NCI-H460 (cell line): Measurements from ENCODE around the gene TBCK. TPM values are rescaled to one million over a fixed set of nuclear protein-coding genes. Genes with fewer than 3 reads are reported as not detected.

Source experiments
- DNase-seq: peaks from one replicate; pipeline ENCODE4 v3.0.0-alpha.2; 2016; ENCODE audit warnings: low read depth; ENCODE audit errors: extremely low read depth
- polyA plus RNA-seq: library from polyadenylated mRNA; depleted of rRNA; stranded (reverse); fragments of >200 nt; gene quantifications from 2 replicates; pipeline ENCODE4 v1.2.3, GENCODE V29; 2014; cell fraction: nucleus; rRNA removed
- total RNA-seq: library from RNA; depleted of rRNA; stranded (reverse); fragments of >200 nt; shearing (Covaris generic); gene quantifications from 2 replicates; pipeline ENCODE4 v1.2.3, GENCODE V29; 2014; rRNA removed

Gene TBCK
- total RNA-seq, result 17.4 and 19.0 TPM in 2 replicates
- polyA plus RNA-seq, result 7.0 and 12.5 TPM in 2 replicates

DNA sequence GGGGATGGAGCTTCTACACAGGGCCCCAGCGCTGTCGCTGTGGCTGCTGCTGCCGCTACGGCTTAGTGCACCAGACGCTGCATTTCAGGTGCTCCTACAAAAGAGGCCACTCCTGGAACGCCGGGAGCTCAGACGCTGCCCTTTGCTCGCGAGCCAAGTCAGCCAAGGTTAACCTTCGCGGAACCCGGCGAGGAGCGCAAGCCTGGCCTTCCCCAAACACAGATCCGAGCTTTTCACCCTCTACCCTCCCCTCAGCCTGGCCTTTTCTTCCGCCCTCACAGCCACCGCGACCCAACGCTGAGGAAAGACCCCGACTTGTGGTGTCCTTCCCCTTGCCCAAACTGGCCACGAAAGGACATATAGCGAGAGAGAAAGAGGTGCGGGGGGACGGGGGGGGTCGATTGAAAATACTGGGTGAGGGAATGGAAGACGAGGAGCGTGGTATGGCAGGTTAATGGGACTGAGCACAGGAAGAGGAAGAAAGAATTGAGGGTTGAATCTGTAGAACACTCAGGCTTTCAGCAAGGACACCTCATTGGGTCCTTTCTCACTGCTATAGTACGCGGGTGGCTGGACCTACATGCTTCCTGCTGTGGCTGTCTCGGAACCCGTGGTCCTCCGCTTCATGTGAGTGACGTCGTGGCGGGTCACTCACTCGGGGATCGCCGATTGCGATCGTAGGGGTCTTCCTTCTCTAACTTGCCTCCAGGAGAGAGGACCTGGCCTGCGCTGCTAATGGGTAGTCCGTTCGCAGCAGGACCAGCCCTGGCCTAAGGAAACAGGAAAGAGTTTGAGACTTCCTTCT is at the start of gene TBCK, which contains the start of gene AIMP1:
Gene TBCK, minus strand, starts transcription at position 242 of the 805 bp plus-strand sequence. CDS start 7,249 bp downstream, outside the sequence.
Gene AIMP1, plus strand, starts transcription at position 583 of the 805 bp plus-strand sequence. CDS start 8,460 bp downstream, outside the sequence.
- peak; percentile 81 for DNase-seq

DNA sequence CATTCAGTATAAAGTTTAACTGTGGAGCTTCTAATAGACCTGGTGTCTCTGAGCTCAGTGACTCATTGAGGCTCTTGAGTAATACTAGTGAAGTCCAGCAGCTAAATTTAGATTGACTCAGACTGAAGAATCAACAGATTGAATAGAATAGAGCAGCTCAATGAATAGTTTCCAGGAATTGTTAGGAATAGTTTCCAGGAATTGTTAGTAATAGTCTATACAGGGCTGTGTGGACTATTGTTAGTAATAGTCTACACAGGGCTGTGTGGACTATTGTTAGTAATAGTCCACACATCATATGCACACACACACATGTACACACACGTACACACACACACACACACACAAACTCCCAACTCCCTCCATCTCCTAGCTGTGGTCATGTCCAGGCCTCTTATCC is 49.6 kb upstream of the TBCK start:
- peak; percentile 18 for DNase-seq

DNA sequence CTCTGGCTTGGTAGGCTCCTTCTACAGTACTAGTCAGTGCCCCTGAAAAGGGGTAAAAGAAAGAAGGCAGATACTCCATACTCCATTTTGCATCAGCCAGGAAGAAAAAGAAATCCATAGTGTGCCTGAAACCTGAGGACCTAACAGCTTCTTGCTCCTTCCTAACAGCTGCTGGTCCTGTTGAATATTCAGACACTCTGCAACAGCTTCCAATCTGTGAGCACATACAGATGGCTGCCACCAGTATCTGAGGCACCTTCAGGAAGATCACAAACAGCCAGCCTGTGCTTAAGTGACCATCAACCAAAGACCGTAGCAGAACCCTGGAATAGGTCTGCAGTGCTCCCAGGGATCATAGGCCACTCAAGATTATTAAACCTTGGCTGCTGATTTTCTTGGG is 48.3 kb upstream of the TBCK start:
- no peak for DNase-seq

DNA sequence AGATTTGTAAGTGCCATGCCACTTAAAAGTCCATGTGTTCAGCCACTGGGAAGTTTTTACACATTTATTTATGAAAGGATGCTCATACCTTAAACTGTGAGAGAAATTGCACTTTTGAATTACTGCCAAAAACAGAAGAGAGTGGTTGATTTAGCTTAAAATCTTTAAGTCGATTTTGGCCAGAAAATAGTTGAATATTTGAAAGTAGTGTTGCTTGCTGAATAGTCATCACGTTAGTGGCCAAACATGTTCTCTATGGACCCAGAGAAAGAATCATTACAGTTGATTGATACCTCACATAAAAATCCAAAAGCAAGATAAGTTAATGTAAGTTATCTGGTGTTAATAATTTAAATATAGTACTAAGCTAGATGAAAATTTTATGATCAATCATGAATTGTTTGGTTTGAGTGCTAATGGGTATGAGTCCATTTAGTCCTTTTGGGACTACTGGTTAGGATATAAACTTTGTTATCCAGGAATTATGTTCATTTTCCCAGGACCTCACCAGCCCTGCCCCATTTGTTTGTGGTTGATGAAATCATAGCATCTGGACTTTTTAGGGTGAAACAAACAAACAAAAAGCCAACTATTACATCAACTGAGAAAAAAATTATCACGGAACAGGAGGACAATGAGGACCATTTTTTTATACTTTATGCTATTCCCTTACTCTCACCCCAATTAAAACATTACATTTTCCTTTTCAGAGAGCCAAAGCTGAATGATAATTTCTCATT is 46.2 kb upstream of the TBCK start:
- no peak for DNase-seq

DNA sequence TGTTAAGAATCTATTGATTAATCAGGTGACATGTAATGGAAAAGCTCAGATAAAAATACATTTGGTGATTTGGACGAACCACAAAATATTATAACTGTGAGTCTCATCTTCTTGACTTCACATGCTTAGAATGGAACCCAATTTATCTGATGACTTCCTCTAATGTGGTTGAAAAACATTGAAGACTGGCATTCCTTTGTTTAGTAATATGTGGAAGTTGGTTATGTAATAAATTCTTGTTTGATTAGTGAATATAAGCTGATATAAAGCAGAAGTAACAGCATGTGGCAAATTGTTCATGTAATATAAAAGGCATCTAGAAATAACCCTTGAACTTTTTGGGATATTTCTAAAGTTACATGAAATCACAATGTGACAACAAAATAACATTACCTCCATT is 42.9 kb upstream of the TBCK start:
- DNase-seq, result no peak

DNA sequence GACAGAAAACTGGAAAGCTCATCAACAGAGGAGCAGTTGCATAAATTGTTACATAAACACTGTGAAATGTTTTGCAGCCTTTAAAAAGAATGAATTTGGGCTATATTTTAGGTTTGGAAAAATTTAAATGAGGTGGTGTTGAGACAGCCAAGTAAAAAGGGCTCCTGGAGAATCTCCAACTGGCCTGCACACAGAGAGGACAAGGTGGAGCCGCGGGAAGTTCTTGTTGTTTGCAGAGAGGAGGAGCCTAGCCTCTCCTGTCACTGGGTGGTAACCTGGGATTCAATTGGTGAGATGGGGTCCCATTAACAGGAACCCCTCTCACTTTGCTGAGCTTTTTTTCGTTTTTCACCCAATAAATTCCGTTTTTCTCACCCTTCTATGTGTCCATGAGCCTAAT is 39.2 kb upstream of the TBCK start:
- no peak for DNase-seq

DNA sequence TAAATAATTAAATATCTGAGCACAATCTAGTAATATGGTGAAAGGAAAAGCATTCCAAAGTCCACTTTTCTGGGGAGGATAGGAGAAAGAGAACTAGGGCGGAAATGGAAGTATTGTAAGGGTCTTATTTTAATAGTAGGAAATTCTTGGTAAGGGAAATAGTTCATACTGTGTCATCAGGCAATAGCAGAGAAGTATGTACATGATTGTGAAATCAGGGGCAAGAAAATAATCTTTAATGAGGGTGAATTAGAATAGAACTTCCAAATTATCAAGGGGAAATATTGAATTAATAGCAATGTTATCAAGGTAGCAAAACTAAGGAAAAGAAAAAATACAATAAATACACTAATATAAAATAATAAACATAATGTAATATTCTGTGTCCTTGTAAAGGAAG is 37.8 kb upstream of the TBCK start:
- no peak for DNase-seq

DNA sequence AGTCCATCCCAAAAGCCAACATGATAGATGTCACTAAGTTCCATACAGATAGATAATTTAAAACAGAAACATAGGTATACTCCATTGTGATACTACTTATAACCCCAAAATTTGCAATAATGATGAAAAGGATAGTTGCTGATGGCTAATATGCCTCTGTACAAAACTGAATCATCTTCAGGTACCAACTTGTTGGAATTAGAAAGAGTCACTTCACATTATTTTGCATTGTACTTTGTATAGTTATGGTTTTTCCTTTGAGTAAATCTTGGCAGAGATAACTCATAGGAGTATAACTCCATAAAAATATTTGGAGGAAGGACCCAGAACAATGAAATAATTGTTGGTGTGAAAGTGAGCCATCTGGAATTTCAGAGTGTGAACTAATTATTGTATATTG is 35.0 kb upstream of the TBCK start:
- no peak for DNase-seq

DNA sequence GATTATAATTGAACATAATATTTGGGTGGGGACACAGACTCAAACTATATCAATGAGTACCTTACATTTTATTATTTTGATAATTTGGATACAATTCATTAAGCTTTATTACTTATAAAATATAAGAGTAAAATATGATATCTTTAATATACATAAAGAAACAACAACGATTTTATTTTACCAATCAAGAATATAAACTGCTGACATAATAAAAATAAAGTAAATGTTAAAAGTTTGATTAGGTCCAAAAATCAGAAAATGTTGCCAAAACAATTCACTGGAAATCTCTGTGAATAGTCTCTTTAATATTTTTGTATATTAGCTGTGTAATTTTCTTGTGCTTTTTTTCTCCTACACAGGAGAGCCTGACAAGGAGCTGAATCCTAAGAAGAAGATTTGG is 31.2 kb upstream of the TBCK start:
- no peak for DNase-seq

DNA sequence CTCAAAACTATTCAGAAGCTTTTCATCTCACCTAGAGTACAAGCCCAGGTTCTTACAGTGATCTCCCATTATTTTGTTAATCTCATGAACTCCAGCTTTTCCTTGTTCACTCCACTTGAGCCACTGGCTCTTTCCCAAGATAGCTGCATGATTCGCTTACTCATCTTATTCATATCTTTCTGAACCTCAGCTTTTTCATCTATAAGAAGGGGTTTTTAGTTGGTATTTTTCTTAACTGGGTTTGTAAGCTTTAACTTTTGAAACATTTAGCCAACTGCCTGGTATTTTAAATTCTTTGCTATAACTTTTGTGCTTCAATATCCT is 28.6 kb upstream of the TBCK start:
- DNase-seq, result no peak

DNA sequence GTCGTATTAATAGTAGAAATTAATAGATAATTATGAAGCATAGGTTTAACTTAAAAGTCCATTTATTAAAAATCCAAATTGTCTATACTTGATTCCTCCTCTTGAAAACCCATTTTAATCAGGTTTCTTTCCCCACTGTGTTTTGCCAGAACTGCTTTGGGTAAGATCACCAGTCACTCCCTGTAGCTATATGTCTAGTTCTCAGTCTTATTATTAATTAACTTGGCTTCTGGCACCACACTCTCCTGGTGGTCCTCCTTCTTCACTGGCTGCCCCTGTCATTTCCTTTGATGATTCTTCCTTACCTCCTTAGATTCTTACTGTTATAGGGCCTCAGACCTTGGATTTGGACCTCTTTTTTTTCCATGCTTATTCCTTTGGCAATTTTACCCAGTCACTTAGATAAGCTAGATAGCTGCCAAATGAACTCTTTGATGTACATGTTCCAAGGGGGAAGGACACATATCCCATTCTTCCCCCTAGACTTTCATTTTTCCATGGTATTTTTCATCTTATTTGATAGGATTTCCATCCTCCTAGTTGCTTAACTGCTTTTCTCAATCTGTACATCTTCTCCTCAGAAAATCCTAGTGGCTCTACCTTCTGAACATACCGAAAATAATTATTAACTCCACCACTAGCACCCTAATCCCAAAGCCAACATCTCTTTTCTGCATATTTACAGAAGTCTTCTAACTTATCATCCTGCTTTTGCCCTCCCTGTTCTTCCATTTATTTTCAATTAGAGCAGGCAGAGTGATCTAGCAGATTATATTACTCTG is 28.0 kb upstream of the TBCK start:
- DNase-seq, result no peak

DNA sequence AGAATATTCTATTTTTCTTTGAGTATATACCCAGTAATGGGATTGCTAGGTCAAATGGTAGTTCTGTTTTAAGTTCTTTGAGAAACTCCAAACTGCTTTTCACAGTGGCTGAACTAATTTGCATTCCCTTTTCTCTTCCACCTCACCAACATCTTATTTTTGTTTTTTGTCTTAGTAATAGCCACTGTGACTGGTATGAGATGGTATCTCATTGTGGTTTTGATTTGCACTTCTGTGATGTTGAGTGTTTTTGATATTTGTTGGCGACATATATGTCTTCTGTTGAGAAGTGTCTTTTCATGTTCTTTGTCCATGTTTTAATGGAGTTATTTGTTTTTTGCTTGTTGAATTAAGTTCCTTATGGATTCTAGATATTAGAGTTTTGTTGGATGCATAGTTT is 24.8 kb upstream of the TBCK start:
- no peak for DNase-seq

DNA sequence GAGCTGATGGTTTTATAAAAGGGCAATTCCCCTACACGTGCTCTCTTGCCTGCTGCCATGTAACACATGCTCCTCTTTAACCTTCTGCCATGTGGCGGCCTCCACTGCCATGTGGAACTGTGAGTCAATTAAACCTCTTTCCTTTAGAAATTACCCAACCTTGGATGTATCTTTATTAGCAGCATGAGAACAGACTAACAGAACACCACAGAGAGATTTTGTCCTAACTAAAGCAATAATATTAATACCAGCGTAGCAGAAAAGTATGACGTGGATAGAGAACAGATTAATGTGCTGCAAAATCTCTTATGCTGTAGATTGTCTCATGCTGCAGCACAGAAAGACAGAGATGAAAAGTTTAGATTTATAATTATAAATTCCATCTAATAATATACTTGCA is 23.4 kb upstream of the TBCK start:
- DNase-seq, result no peak

DNA sequence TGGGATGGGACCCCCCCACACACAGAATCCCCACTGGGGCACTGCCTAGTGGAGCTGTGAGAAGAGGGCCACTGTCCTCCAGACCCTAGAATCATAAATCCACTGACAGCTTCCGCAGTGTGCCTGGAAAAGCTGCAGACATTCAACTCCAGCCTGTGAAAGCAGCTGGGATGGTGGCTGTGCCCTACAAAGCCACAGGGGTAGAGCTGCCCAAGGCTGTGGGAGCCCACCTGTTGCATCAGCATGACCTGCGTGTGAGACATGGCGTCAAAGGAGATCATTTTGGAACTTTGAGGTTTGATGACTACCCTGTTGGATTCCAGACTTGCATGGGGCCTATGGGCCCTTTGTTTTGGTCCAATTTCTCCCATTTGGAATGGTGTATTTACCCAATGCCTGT is 22.7 kb upstream of the TBCK start:
- DNase-seq, result no peak

DNA sequence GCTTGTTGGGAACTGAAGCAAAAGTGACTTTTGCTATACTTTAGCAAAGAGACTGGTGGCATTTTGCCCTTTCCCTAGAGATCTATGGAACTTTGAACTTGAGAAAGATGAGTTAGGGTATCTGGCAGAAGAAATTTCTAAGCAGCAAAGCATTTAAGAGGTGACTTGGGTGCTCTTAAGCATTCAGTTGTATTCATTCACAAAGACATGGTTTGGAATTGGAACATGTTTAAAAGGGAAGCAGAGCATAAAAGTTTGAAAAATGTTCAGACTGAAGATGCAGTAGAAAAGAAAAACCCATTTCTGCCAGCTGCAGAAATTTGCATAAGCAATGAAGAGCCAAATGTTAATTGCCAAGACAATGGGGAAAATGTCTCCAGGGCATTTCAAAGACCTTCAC is 21.9 kb upstream of the TBCK start:
- DNase-seq, result no peak

DNA sequence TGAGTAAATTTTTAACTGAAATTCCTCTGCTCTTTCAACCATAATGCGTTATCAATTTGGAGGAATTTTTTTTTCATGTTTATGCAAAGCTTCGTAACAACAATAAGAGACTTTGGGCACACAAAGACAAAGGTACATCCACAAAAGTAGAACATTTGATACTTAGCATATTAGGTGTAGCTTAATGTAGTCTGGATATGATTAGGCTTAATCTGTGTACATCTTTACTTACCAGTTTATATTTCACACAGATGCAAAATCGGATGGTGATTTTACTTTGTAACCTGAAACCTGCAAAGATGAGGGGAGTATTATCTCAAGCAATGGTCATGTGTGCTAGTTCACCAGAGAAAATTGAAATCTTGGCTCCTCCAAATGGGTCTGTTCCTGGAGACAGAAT is 20.6 kb upstream of the TBCK start:
- no peak for DNase-seq

DNA sequence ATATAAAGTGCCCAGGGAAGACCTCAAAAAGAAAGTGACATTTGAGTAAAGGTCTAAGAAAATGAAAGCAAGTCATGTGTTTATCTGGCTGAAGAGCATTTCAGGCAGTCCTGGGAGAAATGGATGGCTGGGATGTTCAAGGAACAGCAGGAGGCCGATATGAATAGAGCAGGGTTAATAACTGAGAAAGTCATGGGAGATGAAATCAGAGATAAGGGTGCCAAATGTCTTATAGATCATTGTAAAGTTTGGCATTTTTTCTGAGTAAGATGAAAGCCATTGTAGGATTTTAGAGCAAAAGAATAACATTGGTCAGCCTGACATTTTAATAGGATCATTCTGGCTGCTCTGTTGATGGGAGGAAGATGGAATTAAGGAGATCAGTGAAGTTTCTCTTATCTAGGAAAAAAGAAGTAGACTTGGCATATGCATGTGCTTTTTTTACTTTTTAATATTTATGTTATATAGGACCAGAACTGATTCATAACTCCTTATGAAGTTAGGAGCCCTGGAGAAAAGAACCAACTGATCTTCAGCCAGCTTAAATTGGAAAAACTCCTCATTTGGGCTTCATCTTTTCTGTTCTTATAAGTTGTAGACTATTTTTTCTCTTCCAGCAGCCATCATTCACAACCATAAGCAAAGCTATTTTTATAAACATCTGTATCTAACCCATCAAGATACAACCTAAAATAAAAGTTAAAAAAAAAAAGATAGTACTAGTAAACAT is 18.9 kb upstream of the TBCK start:
- DNase-seq, result no peak

DNA sequence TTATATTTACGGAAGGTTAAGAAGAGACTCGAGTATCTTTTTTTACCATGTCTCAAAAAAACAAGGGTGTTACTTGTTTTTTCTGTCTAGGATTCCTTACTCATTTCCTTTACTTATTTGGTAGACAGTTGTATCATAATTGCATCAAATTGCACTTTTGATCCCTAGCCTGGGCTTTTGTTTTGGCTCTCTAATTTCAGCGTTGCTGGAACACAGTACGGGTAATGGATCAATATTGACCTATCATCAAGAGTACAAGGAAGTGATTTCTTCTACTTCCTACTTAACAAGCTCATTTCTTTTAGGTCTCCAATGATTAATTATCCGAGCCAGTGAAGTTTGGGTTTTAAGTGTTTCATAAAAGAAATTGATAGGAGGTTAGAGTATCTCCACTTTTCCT is 17.2 kb upstream of the TBCK start:
- no peak for DNase-seq

DNA sequence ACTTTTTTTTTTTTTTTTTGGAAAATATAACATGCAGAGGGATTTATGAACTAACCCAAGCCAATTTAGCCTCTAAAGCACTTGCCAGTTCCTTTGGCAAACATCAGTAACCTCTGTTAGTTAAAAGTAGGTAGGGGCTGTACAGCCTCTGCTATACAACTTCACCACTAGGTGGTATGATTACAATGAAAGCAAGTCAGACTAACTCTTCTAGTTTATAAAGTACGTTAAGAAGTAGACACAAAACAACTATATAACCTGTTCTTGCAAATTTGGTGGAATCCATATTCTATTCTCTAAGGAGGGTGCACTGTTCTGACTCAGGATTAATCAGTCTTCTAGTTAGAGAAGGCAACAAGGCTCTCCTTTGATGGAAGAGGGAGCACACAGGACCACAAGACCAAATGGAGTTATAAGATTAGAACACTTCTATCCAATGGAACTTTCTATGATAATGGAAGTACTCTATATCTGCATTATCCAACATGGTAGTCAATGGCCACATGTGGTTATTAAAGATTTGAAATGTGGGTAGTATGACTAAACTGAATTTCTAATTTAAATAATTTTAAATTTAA is 13.1 kb upstream of the TBCK start:
- peak; percentile 20 for DNase-seq

DNA sequence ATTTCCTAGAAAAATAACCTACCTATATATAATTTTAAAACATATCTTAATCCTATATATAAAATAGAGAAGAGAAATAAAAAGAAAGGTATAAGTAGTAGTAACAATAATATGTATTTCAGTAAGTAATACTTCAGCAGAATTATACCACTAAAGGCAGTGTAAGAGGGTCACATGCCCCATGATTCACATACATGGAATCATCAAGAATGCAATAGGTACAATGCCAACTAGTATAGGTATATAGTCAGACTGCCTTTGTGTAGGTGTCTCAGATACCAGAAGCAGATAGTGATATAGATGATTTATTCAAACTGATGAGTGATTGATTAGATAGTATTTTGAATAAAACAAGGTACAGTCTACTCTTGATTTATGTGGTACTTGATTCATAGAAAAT is 9.8 kb upstream of the TBCK start:
- no peak for DNase-seq
